HEK293 (cell line): Measurements from ENCODE around the gene SLBP.
A peak's percentile ranks its signal among the peaks of the same experiment; 100 is the strongest.

ENCODE experiments used
- FEZF1 ChIP-seq: fragments of 450-650 bp; formaldehyde crosslinking; IDR thresholded peaks from 2 replicates; pipeline ENCODE4 v1.5.1; 2016; ENCODE audit warnings: missing biosample characterization, missing genetic modification characterization
- RBAK ChIP-seq: fragments of 450-650 bp; formaldehyde crosslinking; IDR thresholded peaks from 2 replicates; pipeline ENCODE4 v1.5.1; 2016; ENCODE audit warnings: missing biosample characterization, missing genetic modification characterization
- SP3 ChIP-seq: fragments of 450-650 bp; formaldehyde crosslinking; IDR thresholded peaks from 2 replicates; pipeline ENCODE4 v1.5.1; 2016; ENCODE audit warnings: missing biosample characterization, missing genetic modification characterization
- ZBTB20 ChIP-seq: fragments of 450-650 bp; formaldehyde crosslinking; IDR thresholded peaks from 2 replicates; pipeline ENCODE4 v1.5.1; 2016; ENCODE audit warnings: missing biosample characterization, missing genetic modification characterization
- ZBTB7A ChIP-seq: fragments of 450-650 bp; formaldehyde crosslinking; IDR thresholded peaks from 2 replicates; pipeline ENCODE4 v1.5.1; 2016; ENCODE audit warnings: low read depth, missing biosample characterization, missing genetic modification characterization
- ZEB2 ChIP-seq: fragments of 450-650 bp; formaldehyde crosslinking; IDR thresholded peaks from 2 replicates; pipeline ENCODE4 v1.5.1; 2016; ENCODE audit warnings: missing biosample characterization, missing genetic modification characterization
- ZNF114 ChIP-seq: fragments of 450-650 bp; formaldehyde crosslinking; IDR thresholded peaks from 2 replicates; pipeline ENCODE4 v1.5.0; 2017; ENCODE audit warnings: missing biosample characterization, missing genetic modification characterization
- ZNF132 ChIP-seq: fragments of 450-650 bp; formaldehyde crosslinking; IDR thresholded peaks from 2 replicates; pipeline ENCODE4 v1.5.1; 2017; ENCODE audit warnings: missing biosample characterization, missing genetic modification characterization, borderline replicate concordance
- ZNF146 ChIP-seq: fragments of 450-650 bp; formaldehyde crosslinking; IDR thresholded peaks from 2 replicates; pipeline ENCODE4 v1.5.1; 2016; ENCODE audit warnings: missing biosample characterization, missing genetic modification characterization
- ZNF324 ChIP-seq: fragments of 450-650 bp; formaldehyde crosslinking; IDR thresholded peaks from 2 replicates; pipeline ENCODE4 v1.5.1; 2016; ENCODE audit warnings: missing biosample characterization, missing genetic modification characterization
- ZNF350 ChIP-seq: fragments of 450-650 bp; formaldehyde crosslinking; IDR thresholded peaks from 2 replicates; pipeline ENCODE4 v1.5.0; 2017; ENCODE audit warnings: missing biosample characterization, mild to moderate bottlenecking, missing genetic modification characterization
- ZNF354C ChIP-seq: fragments of 450-650 bp; formaldehyde crosslinking; IDR thresholded peaks from 2 replicates; pipeline ENCODE4 v1.5.1; 2016; ENCODE audit warnings: missing biosample characterization, missing genetic modification characterization, low read depth, borderline replicate concordance
- ZNF391 ChIP-seq: fragments of 450-650 bp; formaldehyde crosslinking; IDR thresholded peaks from 2 replicates; pipeline ENCODE4 v1.5.1; 2016; ENCODE audit warnings: low read depth, missing biosample characterization, missing genetic modification characterization, borderline replicate concordance
- ZNF473 ChIP-seq: fragments of 450-650 bp; formaldehyde crosslinking; IDR thresholded peaks from 2 replicates; pipeline ENCODE4 v1.5.1; 2017; ENCODE audit warnings: missing biosample characterization, missing genetic modification characterization
- ZNF510 ChIP-seq: fragments of 450-650 bp; formaldehyde crosslinking; IDR thresholded peaks from 2 replicates; pipeline ENCODE4 v1.5.1; 2018; ENCODE audit warnings: mild to moderate bottlenecking, missing genetic modification characterization, missing biosample characterization; ENCODE audit not compliant: insufficient replicate concordance
- ZNF529 ChIP-seq: fragments of 450-650 bp; formaldehyde crosslinking; IDR thresholded peaks from 2 replicates; pipeline ENCODE4 v1.5.1; 2017; ENCODE audit warnings: missing genetic modification characterization, missing biosample characterization; ENCODE audit not compliant: insufficient replicate concordance
- ZNF555 ChIP-seq: fragments of 450-650 bp; formaldehyde crosslinking; conservative IDR thresholded peaks from 2 replicates; pipeline ENCODE4 v1.5.1; 2017; ENCODE audit warnings: missing biosample characterization, mild to moderate bottlenecking, missing genetic modification characterization, inconsistent platforms
- ZNF571 ChIP-seq: fragments of 450-650 bp; formaldehyde crosslinking; IDR thresholded peaks from 2 replicates; pipeline ENCODE4 v1.5.0; 2017; ENCODE audit warnings: missing biosample characterization, missing genetic modification characterization
- ZNF623 ChIP-seq: fragments of 450-650 bp; formaldehyde crosslinking; IDR thresholded peaks from 2 replicates; pipeline ENCODE4 v1.5.1; 2016; ENCODE audit warnings: missing biosample characterization, missing genetic modification characterization
- ZNF654 ChIP-seq: fragments of 450-650 bp; formaldehyde crosslinking; IDR thresholded peaks from 2 replicates; pipeline ENCODE4 v1.5.1; 2016; ENCODE audit warnings: low read depth, missing biosample characterization, missing genetic modification characterization
- ZNF76 ChIP-seq: fragments of 450-650 bp; formaldehyde crosslinking; IDR thresholded peaks from 2 replicates; pipeline ENCODE4; 2016; ENCODE audit warnings: low read depth, missing biosample characterization, missing genetic modification characterization, borderline replicate concordance
- ZNF768 ChIP-seq: fragments of 450-650 bp; formaldehyde crosslinking; IDR thresholded peaks from 2 replicates; pipeline ENCODE4 v1.5.1; 2018; ENCODE audit warnings: missing biosample characterization, mild to moderate bottlenecking, missing genetic modification characterization
- ZNF785 ChIP-seq: fragments of 450-650 bp; formaldehyde crosslinking; IDR thresholded peaks from 2 replicates; pipeline ENCODE4 v1.5.1; 2016; ENCODE audit warnings: missing biosample characterization, missing genetic modification characterization
- TF ChIP-seq, protein P1 (sequence below): fragments of 450-650 bp; formaldehyde crosslinking; IDR thresholded peaks from 2 replicates; pipeline ENCODE4 v1.5.1; 2017; ENCODE audit warnings: missing biosample characterization, missing genetic modification characterization
- TF ChIP-seq, protein P2 (sequence below): fragments of 450-650 bp; formaldehyde crosslinking; IDR thresholded peaks from 2 replicates; pipeline ENCODE4 v1.5.1; 2017; ENCODE audit warnings: missing biosample characterization, missing genetic modification characterization
- TF ChIP-seq, protein P3 (sequence below): fragments of 450-650 bp; formaldehyde crosslinking; IDR thresholded peaks from 2 replicates; pipeline ENCODE4 v1.5.1; 2016; ENCODE audit warnings: missing biosample characterization, missing genetic modification characterization, borderline replicate concordance
- TF ChIP-seq, protein P4 (sequence below): fragments of 450-650 bp; formaldehyde crosslinking; IDR thresholded peaks from 2 replicates; pipeline ENCODE4 v1.5.1; 2016; ENCODE audit warnings: missing biosample characterization, missing genetic modification characterization
- TF ChIP-seq, protein P5 (sequence below): fragments of 450-650 bp; formaldehyde crosslinking; IDR thresholded peaks from 2 replicates; pipeline ENCODE4 v1.5.1; 2016; ENCODE audit warnings: missing biosample characterization, missing genetic modification characterization
- TF ChIP-seq, protein P6 (sequence below): fragments of 450-650 bp; formaldehyde crosslinking; IDR thresholded peaks from 2 replicates; pipeline ENCODE4 v1.5.1; 2016; ENCODE audit warnings: missing biosample characterization, missing genetic modification characterization

The SLBP gene

DNA sequence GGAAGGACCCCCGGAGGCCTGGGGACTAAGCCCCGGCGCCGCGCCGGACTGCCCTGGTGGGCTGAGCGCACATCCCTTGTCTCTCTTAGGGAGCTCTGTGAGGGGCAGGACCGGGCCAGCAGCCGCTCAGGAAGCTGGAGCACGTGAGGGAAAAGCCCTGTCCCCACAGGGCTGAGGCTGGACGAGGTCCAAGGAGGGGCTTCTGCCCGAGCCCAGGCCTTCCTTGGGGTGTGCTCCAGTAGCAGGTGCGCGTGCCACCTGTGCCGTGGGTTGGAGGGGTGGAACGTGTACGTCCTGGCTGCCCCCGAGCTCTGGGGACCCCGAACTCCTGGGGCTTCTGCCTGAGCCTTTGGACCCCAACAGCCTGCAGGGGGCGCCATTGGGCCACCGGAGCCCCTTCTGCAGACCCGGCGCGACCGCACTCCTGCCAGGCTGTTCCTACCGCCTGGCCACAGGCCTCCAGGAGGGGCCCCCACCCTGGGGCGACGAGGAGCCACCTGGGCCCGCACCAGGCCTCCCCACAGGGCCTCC is 36.4 kb upstream of the SLBP start (continued):
- TF ChIP-seq ZNF324 (tag by site-specific recombination), result 0 out of 2 replicates have a peak, but pooled peaks have one; percentile 26
- no peak for TF ChIP-seq ZNF768 (tag by site-specific recombination)
- no peak for TF ChIP-seq SP3 (tag by site-specific recombination)
- TF ChIP-seq, protein P1, sequence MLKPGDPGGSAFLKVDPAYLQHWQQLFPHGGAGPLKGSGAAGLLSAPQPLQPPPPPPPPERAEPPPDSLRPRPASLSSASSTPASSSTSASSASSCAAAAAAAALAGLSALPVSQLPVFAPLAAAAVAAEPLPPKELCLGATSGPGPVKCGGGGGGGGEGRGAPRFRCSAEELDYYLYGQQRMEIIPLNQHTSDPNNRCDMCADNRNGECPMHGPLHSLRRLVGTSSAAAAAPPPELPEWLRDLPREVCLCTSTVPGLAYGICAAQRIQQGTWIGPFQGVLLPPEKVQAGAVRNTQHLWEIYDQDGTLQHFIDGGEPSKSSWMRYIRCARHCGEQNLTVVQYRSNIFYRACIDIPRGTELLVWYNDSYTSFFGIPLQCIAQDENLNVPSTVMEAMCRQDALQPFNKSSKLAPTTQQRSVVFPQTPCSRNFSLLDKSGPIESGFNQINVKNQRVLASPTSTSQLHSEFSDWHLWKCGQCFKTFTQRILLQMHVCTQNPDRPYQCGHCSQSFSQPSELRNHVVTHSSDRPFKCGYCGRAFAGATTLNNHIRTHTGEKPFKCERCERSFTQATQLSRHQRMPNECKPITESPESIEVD (tag by site-specific recombination), result no peak
- TF ChIP-seq, protein P2, sequence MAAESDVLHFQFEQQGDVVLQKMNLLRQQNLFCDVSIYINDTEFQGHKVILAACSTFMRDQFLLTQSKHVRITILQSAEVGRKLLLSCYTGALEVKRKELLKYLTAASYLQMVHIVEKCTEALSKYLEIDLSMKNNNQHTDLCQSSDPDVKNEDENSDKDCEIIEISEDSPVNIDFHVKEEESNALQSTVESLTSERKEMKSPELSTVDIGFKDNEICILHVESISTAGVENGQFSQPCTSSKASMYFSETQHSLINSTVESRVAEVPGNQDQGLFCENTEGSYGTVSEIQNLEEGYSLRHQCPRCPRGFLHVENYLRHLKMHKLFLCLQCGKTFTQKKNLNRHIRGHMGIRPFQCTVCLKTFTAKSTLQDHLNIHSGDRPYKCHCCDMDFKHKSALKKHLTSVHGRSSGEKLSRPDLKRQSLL, result no peak
- TF ChIP-seq RBAK (tag by site-specific recombination), result no peak
- TF ChIP-seq, protein P3, sequence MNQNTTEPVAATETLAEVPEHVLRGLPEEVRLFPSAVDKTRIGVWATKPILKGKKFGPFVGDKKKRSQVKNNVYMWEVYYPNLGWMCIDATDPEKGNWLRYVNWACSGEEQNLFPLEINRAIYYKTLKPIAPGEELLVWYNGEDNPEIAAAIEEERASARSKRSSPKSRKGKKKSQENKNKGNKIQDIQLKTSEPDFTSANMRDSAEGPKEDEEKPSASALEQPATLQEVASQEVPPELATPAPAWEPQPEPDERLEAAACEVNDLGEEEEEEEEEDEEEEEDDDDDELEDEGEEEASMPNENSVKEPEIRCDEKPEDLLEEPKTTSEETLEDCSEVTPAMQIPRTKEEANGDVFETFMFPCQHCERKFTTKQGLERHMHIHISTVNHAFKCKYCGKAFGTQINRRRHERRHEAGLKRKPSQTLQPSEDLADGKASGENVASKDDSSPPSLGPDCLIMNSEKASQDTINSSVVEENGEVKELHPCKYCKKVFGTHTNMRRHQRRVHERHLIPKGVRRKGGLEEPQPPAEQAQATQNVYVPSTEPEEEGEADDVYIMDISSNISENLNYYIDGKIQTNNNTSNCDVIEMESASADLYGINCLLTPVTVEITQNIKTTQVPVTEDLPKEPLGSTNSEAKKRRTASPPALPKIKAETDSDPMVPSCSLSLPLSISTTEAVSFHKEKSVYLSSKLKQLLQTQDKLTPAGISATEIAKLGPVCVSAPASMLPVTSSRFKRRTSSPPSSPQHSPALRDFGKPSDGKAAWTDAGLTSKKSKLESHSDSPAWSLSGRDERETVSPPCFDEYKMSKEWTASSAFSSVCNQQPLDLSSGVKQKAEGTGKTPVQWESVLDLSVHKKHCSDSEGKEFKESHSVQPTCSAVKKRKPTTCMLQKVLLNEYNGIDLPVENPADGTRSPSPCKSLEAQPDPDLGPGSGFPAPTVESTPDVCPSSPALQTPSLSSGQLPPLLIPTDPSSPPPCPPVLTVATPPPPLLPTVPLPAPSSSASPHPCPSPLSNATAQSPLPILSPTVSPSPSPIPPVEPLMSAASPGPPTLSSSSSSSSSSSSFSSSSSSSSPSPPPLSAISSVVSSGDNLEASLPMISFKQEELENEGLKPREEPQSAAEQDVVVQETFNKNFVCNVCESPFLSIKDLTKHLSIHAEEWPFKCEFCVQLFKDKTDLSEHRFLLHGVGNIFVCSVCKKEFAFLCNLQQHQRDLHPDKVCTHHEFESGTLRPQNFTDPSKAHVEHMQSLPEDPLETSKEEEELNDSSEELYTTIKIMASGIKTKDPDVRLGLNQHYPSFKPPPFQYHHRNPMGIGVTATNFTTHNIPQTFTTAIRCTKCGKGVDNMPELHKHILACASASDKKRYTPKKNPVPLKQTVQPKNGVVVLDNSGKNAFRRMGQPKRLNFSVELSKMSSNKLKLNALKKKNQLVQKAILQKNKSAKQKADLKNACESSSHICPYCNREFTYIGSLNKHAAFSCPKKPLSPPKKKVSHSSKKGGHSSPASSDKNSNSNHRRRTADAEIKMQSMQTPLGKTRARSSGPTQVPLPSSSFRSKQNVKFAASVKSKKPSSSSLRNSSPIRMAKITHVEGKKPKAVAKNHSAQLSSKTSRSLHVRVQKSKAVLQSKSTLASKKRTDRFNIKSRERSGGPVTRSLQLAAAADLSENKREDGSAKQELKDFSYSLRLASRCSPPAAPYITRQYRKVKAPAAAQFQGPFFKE, result no peak
- TF ChIP-seq ZNF555 (tag by site-specific recombination), result no peak
- TF ChIP-seq ZEB2 (tag by site-specific recombination), result peak; percentile 64
- no peak; the same call in 1 of the 2 replicates for TF ChIP-seq ZNF76 (tag by site-specific recombination)
- no peak for TF ChIP-seq ZNF473 (tag by site-specific recombination)
- TF ChIP-seq, protein P4, sequence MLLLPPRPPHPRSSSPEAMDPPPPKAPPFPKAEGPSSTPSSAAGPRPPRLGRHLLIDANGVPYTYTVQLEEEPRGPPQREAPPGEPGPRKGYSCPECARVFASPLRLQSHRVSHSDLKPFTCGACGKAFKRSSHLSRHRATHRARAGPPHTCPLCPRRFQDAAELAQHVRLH (tag by site-specific recombination), result no peak
- TF ChIP-seq, protein P5, sequence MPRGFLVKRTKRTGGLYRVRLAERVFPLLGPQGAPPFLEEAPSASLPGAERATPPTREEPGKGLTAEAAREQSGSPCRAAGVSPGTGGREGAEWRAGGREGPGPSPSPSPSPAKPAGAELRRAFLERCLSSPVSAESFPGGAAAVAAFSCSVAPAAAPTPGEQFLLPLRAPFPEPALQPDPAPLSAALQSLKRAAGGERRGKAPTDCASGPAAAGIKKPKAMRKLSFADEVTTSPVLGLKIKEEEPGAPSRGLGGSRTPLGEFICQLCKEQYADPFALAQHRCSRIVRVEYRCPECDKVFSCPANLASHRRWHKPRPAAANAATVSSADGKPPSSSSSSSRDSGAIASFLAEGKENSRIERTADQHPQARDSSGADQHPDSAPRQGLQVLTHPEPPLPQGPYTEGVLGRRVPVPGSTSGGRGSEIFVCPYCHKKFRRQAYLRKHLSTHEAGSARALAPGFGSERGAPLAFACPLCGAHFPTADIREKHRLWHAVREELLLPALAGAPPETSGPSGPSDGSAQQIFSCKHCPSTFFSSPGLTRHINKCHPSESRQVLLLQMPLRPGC (tag by site-specific recombination), result no peak
- TF ChIP-seq ZNF623 (tag by site-specific recombination), result no peak
- no peak for TF ChIP-seq ZNF571 (tag by site-specific recombination)
- no peak for TF ChIP-seq ZNF350 (tag by site-specific recombination)
- peak; percentile 43; the same call in 1 of the 2 replicates for TF ChIP-seq ZNF391
- no peak for TF ChIP-seq ZNF785
- TF ChIP-seq ZBTB7A (tag by site-specific recombination), result peak; percentile 90
- no peak for TF ChIP-seq ZNF510 (tag by site-specific recombination)
- no peak for TF ChIP-seq ZNF146
- TF ChIP-seq ZNF132 (tag by site-specific recombination), result no peak
- TF ChIP-seq ZBTB20, result no peak
- TF ChIP-seq ZNF654 (tag by site-specific recombination), result peak; percentile 77
- no peak for TF ChIP-seq FEZF1 (tag by site-specific recombination)
- TF ChIP-seq, protein P6, sequence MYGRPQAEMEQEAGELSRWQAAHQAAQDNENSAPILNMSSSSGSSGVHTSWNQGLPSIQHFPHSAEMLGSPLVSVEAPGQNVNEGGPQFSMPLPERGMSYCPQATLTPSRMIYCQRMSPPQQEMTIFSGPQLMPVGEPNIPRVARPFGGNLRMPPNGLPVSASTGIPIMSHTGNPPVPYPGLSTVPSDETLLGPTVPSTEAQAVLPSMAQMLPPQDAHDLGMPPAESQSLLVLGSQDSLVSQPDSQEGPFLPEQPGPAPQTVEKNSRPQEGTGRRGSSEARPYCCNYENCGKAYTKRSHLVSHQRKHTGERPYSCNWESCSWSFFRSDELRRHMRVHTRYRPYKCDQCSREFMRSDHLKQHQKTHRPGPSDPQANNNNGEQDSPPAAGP, result peak; percentile 69; the same call in 1 of the 2 replicates
- no peak for TF ChIP-seq ZNF114 (tag by site-specific recombination)
- no peak for TF ChIP-seq ZNF354C (tag by site-specific recombination)
- TF ChIP-seq ZNF529 (tag by site-specific recombination), result no peak
